A673 (cell line): ENCODE measurements around the gene TEPSIN.

Experiments
- EZH2 ChIP-seq: fragments of 200-600 bp; sonication (generic); IDR thresholded peaks from 2 replicates; pipeline ENCODE4 v1.6.1; 2017; ENCODE audit warnings: borderline replicate concordance, low read depth, mild to moderate bottlenecking, mixed read lengths, antibody characterized with exemption, low read length; ENCODE audit not compliant: poor library complexity, severe bottlenecking
- TF ChIP-seq, protein P1 (sequence below): fragments of 300-800, 200-600 bp; sonication (generic); conservative IDR thresholded peaks from 2 replicates; pipeline ENCODE4 v1.5.1; 2017; ENCODE audit warnings: low read depth, mild to moderate bottlenecking, antibody characterized with exemption, low read length, moderate library complexity, mixed read lengths

- TF ChIP-seq, protein P1, sequence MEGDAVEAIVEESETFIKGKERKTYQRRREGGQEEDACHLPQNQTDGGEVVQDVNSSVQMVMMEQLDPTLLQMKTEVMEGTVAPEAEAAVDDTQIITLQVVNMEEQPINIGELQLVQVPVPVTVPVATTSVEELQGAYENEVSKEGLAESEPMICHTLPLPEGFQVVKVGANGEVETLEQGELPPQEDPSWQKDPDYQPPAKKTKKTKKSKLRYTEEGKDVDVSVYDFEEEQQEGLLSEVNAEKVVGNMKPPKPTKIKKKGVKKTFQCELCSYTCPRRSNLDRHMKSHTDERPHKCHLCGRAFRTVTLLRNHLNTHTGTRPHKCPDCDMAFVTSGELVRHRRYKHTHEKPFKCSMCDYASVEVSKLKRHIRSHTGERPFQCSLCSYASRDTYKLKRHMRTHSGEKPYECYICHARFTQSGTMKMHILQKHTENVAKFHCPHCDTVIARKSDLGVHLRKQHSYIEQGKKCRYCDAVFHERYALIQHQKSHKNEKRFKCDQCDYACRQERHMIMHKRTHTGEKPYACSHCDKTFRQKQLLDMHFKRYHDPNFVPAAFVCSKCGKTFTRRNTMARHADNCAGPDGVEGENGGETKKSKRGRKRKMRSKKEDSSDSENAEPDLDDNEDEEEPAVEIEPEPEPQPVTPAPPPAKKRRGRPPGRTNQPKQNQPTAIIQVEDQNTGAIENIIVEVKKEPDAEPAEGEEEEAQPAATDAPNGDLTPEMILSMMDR: no peak
- no peak for TF ChIP-seq EZH2
Measured at GRCh38 chr17:81264640-81265039, 25.8 kb upstream of the TEPSIN start.
